HepG2 (cell line): ENCODE measurements around the gene CLIC4.

Experiments
- NAIF1 ChIP-seq: sonication (generic); formaldehyde crosslinking; IDR thresholded peaks from 2 replicates; pipeline ENCODE4 v1.5.0; 2020; ENCODE audit warnings: mild to moderate bottlenecking, missing genetic modification reagents, borderline replicate concordance
- SALL2 ChIP-seq: sonication (generic); formaldehyde crosslinking; IDR thresholded peaks from 2 replicates; pipeline ENCODE4 v1.8.1; 2023; ENCODE audit warnings: mild to moderate bottlenecking, missing genetic modification reagents, inconsistent platforms
- SMYD3 ChIP-seq: sonication (generic); formaldehyde crosslinking; IDR thresholded peaks from 2 replicates; pipeline ENCODE4 v1.8.1; 2023; ENCODE audit warnings: mild to moderate bottlenecking, missing genetic modification reagents
- ZNF607 ChIP-seq: sonication (generic); formaldehyde crosslinking; IDR thresholded peaks from 2 replicates; pipeline ENCODE4 v1.5.1; 2020; ENCODE audit warnings: missing genetic modification reagents, mild to moderate bottlenecking, borderline replicate concordance
- TF ChIP-seq, protein P1 (sequence below): sonication (generic); formaldehyde crosslinking; IDR thresholded peaks from 2 replicates; pipeline ENCODE4 v1.4.0; 2020; ENCODE audit warnings: missing genetic modification reagents, mild to moderate bottlenecking, borderline replicate concordance
- TF ChIP-seq, protein P2 (sequence below): sonication (generic); formaldehyde crosslinking; IDR thresholded peaks from 2 replicates; pipeline ENCODE4 v1.4.0; 2020; ENCODE audit warnings: missing genetic modification reagents
- TF ChIP-seq, protein P3 (sequence below): IDR thresholded peaks from 2 replicates; pipeline ENCODE4 v1.6.1; 2018; ENCODE audit warnings: missing genetic modification reagents, mild to moderate bottlenecking, missing compliant biosample characterization

DNA sequence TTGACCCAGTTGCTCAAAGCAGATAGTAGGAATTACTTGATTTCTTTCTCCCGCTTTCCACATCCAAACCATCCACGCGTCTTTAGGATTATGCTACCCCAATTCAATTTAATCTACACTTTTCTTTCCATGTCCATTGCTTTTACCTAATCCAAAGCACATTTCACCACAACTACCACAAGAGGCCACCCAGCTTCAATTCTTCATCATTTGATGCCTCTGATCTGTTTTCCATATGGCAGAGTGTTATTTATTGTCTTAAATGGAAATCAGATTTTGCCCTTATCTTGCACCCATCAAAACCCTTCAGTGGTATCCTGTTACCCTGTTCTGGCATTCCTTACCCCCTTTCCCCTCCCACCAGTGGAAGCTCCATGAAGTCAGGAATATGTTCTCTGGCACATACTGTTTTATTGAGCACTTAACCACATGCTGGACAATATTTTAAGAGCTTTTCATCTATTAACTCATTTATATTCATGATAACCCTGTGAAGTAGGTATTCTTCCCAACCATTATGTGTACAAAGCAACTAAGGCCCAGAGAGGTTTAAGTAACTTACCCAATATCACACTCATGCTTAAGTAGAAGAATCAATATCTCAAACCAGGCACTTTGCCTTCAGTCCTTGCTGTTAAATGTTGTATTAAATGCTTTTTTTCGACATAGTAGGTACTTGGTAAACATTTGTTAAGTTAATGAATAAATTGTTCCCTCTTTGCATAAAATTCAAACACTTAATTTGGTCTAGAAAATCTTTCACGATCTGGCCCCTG, 34.6 kb downstream of the CLIC4 start:
- TF ChIP-seq, protein P1, sequence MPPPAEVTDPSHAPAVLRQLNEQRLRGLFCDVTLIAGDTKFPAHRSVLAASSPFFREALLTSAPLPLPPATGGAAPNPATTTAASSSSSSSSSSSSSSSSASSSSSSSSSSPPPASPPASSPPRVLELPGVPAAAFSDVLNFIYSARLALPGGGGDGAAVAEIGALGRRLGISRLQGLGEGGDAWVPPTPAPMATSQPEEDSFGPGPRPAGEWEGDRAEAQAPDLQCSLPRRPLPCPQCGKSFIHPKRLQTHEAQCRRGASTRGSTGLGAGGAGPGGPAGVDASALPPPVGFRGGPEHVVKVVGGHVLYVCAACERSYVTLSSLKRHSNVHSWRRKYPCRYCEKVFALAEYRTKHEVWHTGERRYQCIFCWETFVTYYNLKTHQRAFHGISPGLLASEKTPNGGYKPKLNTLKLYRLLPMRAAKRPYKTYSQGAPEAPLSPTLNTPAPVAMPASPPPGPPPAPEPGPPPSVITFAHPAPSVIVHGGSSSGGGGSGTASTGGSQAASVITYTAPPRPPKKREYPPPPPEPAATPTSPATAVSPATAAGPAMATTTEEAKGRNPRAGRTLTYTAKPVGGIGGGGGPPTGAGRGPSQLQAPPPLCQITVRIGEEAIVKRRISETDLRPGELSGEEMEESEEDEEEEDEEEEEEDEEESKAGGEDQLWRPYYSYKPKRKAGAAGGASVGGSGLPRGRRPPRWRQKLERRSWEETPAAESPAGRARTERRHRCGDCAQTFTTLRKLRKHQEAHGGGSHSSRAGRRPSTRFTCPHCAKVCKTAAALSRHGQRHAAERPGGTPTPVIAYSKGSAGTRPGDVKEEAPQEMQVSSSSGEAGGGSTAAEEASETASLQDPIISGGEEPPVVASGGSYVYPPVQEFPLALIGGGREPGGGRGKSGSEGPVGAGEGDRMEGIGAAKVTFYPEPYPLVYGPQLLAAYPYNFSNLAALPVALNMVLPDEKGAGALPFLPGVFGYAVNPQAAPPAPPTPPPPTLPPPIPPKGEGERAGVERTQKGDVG (CRISPR knock-in tag), result no peak
- TF ChIP-seq SALL2 (no peak), NAIF1 (CRISPR knock-in tag) (no peak), ZNF607 (CRISPR knock-in tag) (no peak), SMYD3 (no peak)
- TF ChIP-seq, protein P2, sequence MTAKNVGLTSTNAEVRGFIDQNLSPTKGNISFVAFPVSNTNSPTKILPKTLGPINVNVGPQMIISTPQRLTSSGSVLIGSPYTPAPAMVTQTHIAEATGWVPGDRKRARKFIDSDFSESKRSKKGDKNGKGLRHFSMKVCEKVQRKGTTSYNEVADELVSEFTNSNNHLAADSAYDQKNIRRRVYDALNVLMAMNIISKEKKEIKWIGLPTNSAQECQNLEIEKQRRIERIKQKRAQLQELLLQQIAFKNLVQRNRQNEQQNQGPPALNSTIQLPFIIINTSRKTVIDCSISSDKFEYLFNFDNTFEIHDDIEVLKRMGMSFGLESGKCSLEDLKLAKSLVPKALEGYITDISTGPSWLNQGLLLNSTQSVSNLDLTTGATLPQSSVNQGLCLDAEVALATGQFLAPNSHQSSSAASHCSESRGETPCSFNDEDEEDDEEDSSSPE (CRISPR knock-in tag), result no peak
- TF ChIP-seq, protein P3, sequence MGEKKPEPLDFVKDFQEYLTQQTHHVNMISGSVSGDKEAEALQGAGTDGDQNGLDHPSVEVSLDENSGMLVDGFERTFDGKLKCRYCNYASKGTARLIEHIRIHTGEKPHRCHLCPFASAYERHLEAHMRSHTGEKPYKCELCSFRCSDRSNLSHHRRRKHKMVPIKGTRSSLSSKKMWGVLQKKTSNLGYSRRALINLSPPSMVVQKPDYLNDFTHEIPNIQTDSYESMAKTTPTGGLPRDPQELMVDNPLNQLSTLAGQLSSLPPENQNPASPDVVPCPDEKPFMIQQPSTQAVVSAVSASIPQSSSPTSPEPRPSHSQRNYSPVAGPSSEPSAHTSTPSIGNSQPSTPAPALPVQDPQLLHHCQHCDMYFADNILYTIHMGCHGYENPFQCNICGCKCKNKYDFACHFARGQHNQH (CRISPR knock-in tag), result no peak
